IMR-90 (cell line): ENCODE data around the gene MFAP2. TPM values are rescaled to one million over a fixed set of nuclear protein-coding genes. Genes with fewer than 3 reads are reported as not detected.

Experiments used
- ATAC-seq: fragments of 200-7000 bp; cut with Tn5 transposase; 2 replicates; pipeline ENCODE4 v1.9.1; 2020; ENCODE audit warnings: low read depth, mild to moderate bottlenecking, moderate library complexity
- BruUV-seq: library from RNA; stranded (reverse); fragments of 400-500 nt; replicated peaks from 2 replicates; lab custom pipeline; 2021; lab: Mats Ljungman, UMichigan
- CTCF ChIA-PET: fragments of 300-600 bp; formaldehyde crosslinking; extraction: SDS; loops from one replicate; lab custom pipeline; 2021; ENCODE audit warnings: antibody characterized with exemption; lab: Yijun Ruan, JAX
- POLR2A ChIA-PET: fragments of 300-600 bp; sonication (Branson Sonifier 250); formaldehyde crosslinking; loops from one replicate; lab custom pipeline; 2022; ENCODE audit warnings: antibody characterized with exemption; ENCODE audit not compliant: unreplicated experiment; lab: Charles Lee
- DNase-seq: peaks from one replicate; pipeline ENCODE4 v3.0.0; 2013
- H2AFZ ChIP-seq: replicated peaks from 2 replicates; pipeline ENCODE3; 2013; ENCODE audit warnings: low read length, mild to moderate bottlenecking; ENCODE audit not compliant: poor library complexity
- H2AK5ac ChIP-seq: 2 replicates; pipeline ENCODE4 v1.6.1; 2013; ENCODE audit warnings: low read depth, low read length, inconsistent platforms
- H2AK9ac ChIP-seq: replicated peaks from 2 replicates; pipeline ENCODE3; 2013; ENCODE audit warnings: mild to moderate bottlenecking, low read depth, low read length, moderate library complexity; ENCODE audit not compliant: poor library complexity
- H2BK120ac ChIP-seq: 2 replicates; pipeline ENCODE4 v1.6.1; 2013; ENCODE audit warnings: low read depth, low read length, inconsistent platforms
- H2BK15ac ChIP-seq: 3 replicates; pipeline ENCODE4 v1.6.1; 2013; ENCODE audit warnings: low read depth, low read length, inconsistent platforms
- H2BK20ac ChIP-seq: 2 replicates; pipeline ENCODE4 v1.6.1; 2013; ENCODE audit warnings: low read depth, mild to moderate bottlenecking, inconsistent platforms, low read length, moderate library complexity
- H2BK5ac ChIP-seq: 2 replicates; pipeline ENCODE4 v1.6.1; 2013; ENCODE audit warnings: mild to moderate bottlenecking, low read depth, low read length, inconsistent platforms; ENCODE audit not compliant: poor library complexity, severe bottlenecking
- H3K14ac ChIP-seq: replicated peaks from 2 replicates; pipeline ENCODE4 v1.6.1; 2013; ENCODE audit warnings: low read depth, low read length, inconsistent platforms
- H3K18ac ChIP-seq: 2 replicates; pipeline ENCODE4 v1.6.1; 2013; ENCODE audit warnings: low read depth, low read length, control low read depth
- H3K23ac ChIP-seq: 2 replicates; pipeline ENCODE4 v1.6.1; 2013; ENCODE audit warnings: low read depth, low read length, inconsistent platforms
- H3K27ac ChIP-seq: 2 replicates; pipeline ENCODE4 v1.5.1; 2013; ENCODE audit warnings: mild to moderate bottlenecking, control low read depth, low read length; ENCODE audit not compliant: insufficient read depth
- H3K27me3 ChIP-seq: 2 replicates; pipeline ENCODE4 v1.6.1; 2013; ENCODE audit warnings: low read length; ENCODE audit not compliant: control insufficient read depth, insufficient read depth
- H3K36me3 ChIP-seq: 2 replicates; pipeline ENCODE4 v1.6.1; 2013; ENCODE audit warnings: low read length, mixed read lengths; ENCODE audit not compliant: control insufficient read depth, insufficient read depth
- H3K4ac ChIP-seq: 2 replicates; pipeline ENCODE4 v1.6.1; 2013; ENCODE audit warnings: low read depth, low read length, inconsistent platforms
- H3K4me1 ChIP-seq: 2 replicates; pipeline ENCODE4 v1.6.1; 2013; ENCODE audit warnings: low read length, mixed read lengths; ENCODE audit not compliant: control insufficient read depth, insufficient read depth
- H3K4me2 ChIP-seq: 2 replicates; pipeline ENCODE4 v1.6.1; 2013; ENCODE audit warnings: low read depth, mild to moderate bottlenecking, control low read depth, low read length, moderate library complexity
- H3K4me3 ChIP-seq: 2 replicates; pipeline ENCODE4 v1.5.1; 2013; ENCODE audit warnings: low read depth, mild to moderate bottlenecking, control low read depth, low read length, moderate library complexity; ENCODE audit not compliant: insufficient read depth
- H3K56ac ChIP-seq: 2 replicates; pipeline ENCODE4 v1.6.1; 2013; ENCODE audit warnings: low read length, inconsistent platforms; ENCODE audit not compliant: insufficient read depth; ENCODE audit errors: extremely low read depth
- H3K79me1 ChIP-seq, 2 experiments: 2 replicates each; pipeline ENCODE4 v1.6.1; 2013; ENCODE audit warnings: low read length in 2 of 2, inconsistent platforms in 1 of 2, low read depth in 1 of 2
- H3K9ac ChIP-seq: 2 replicates; pipeline ENCODE4 v1.6.1; 2013; ENCODE audit warnings: low read depth, low read length, control low read depth
- H3K9me1 ChIP-seq: 2 replicates; pipeline ENCODE4 v1.6.1; 2013; ENCODE audit warnings: low read length, inconsistent platforms; ENCODE audit not compliant: insufficient read depth
- H3K9me3 ChIP-seq: 2 replicates; pipeline ENCODE4 v1.6.1; 2013; ENCODE audit warnings: low read length; ENCODE audit not compliant: control insufficient read depth, insufficient read depth
- H4K20me1 ChIP-seq: 2 replicates; pipeline ENCODE4 v1.6.1; 2013; ENCODE audit warnings: low read length, inconsistent platforms; ENCODE audit not compliant: insufficient read depth
- H4K5ac ChIP-seq: 2 replicates; pipeline ENCODE4 v1.6.1; 2013; ENCODE audit warnings: mild to moderate bottlenecking, low read depth, low read length, control low read depth
- H4K8ac ChIP-seq, 2 experiments: 2 replicates each; pipeline ENCODE4 v1.6.1; 2013; ENCODE audit warnings: low read depth in 2 of 2, low read length in 2 of 2, control low read depth in 1 of 2, inconsistent platforms in 1 of 2
- H4K91ac ChIP-seq: 2 replicates; pipeline ENCODE4 v1.6.1; 2013; ENCODE audit warnings: low read depth, low read length, inconsistent platforms; ENCODE audit not compliant: insufficient read depth
- BHLHE40 ChIP-seq: fragments of 150-350 bp; IDR thresholded peaks from 2 replicates; pipeline ENCODE4 v1.6.1; 2016; ENCODE audit warnings: mild to moderate bottlenecking, low read depth, low read length
- MAZ ChIP-seq: IDR thresholded peaks from 2 replicates; pipeline ENCODE4 v1.6.1; 2012; ENCODE audit warnings: low read depth, mild to moderate bottlenecking, low read length, improper control_type of control experiment, moderate library complexity, borderline replicate concordance
- WGBS, 2 experiments: methylation state at CpG; one replicate each; pipeline versions ENCODE4 v1.1.5 to v1.1.7; 2013; ENCODE audit warnings: missing lambda C conversion rate in 2 of 2; ENCODE audit not compliant: insufficient read length in 1 of 2; ENCODE audit errors: extremely low coverage in 2 of 2; 5-methylcytosine and 5-hydroxymethylcytosine counted together
- dilution Hi-C: fragments of 300-500 bp; cut with HindIII; formaldehyde crosslinking; loops from one replicate; pipeline ENCODE4 v1.14.3; 2018; ENCODE audit warnings: low sequenced_read_pairs; ENCODE audit not compliant: unreplicated experiment
- in situ Hi-C: fragments of 300-500 bp; cut with MboI; formaldehyde crosslinking; loops from 3 replicates; pipeline ENCODE4 v1.14.3; 2019; ENCODE audit warnings: low sequenced_read_pairs, inconsistent platforms, mixed read lengths
- intact Hi-C: fragments of 100-400 bp; cut with micrococcal nuclease; formaldehyde crosslinking; loops from 2 replicates; pipeline ENCODE4 v1.10.0; 2022
- polyA plus RNA-seq, 3 experiments: library from polyadenylated mRNA; depleted of rRNA; stranded (reverse); fragments of >200 nt; gene quantifications; 2 replicates each; pipeline ENCODE4 v1.2.3, GENCODE V29; 2012; ENCODE audit warnings: low replicate concordance in 1 of 3
- total RNA-seq: library from RNA; depleted of rRNA; stranded (reverse); fragments of >200 nt; gene quantifications from 2 replicates; pipeline ENCODE4 v1.2.3, GENCODE V29; 2012

Gene MFAP2
- total and polyA plus RNA-seq, 2 of the 4 experiments (the other 2 are of a cell fraction), result 3.9 to 13.9 TPM

- H3K9me1 ChIP-seq, result peaks cover 3% of the 10 kb centered on the region; the same call in 1 of the 2 replicates
- H3K14ac ChIP-seq, result peak within 1 kb of the TSS; percentile 60
- H2AFZ ChIP-seq, result peak within 1 kb of the TSS; percentile 99
- H4K8ac ChIP-seq, result peak within 1 kb of the TSS in 1 of 2 experiments; percentile 59; a peak in 1 of 4 replicates
- H4K5ac ChIP-seq, result no peak within 1 kb of the TSS
- peaks cover 7 to 14% of the 10 kb centered on the region in 2 experiments; a peak in 3 of 4 replicates for H3K79me1 ChIP-seq
- peak; percentile 56 for DNase-seq
- peak within 1 kb of the TSS; percentile 91 for H3K23ac ChIP-seq
- 4% methylated on average over 37 of the region's 94 CpGs; no CpG with 5 or more reads in 1 of the 2 experiments for WGBS, 2 experiments
- dilution Hi-C loops (no loop called here), intact Hi-C loops (loop anchor here (2.0 kb wide), 1 partner anchor 61 kb away; no protein-coding TSS in a partner anchor), in situ Hi-C loops (no loop called here)
- CTCF ChIA-PET, result no interaction called here
- BruUV-seq, result no TSS peak
- peak within 1 kb of the TSS; percentile 91 for H3K4me3 ChIP-seq
- H3K9ac ChIP-seq, result peak within 1 kb of the TSS; percentile 26; the same call in 1 of the 2 replicates
- no peak within 1 kb of the TSS for H2BK20ac ChIP-seq
- no peaks in the 10 kb centered on the region for H3K9me3 ChIP-seq
- no peak within 1 kb of the TSS; the same call in 1 of the 2 replicates for H3K27ac ChIP-seq
- H2BK15ac ChIP-seq, result no peak within 1 kb of the TSS
- H3K27me3 ChIP-seq, result no peaks in the 10 kb centered on the region
- H2BK120ac ChIP-seq, result no peak within 1 kb of the TSS
- H2BK5ac ChIP-seq, result no peak within 1 kb of the TSS
- peaks cover 13% of the 10 kb centered on the region; the same call in 1 of the 2 replicates for H4K20me1 ChIP-seq
- POLR2A ChIA-PET, result no interaction called here
- H2AK9ac ChIP-seq, result peak within 1 kb of the TSS; percentile 85
- peak within 1 kb of the TSS; percentile 56; the same call in 1 of the 2 replicates for H3K4ac ChIP-seq
- H3K36me3 ChIP-seq, result no peaks in the 10 kb centered on the region
- no peak for TF ChIP-seq BHLHE40
- TF ChIP-seq MAZ, result peak; percentile 79; the same call in 1 of the 2 replicates
- H3K56ac ChIP-seq, result no peak within 1 kb of the TSS
- H3K18ac ChIP-seq, result no peak within 1 kb of the TSS
- peaks cover 10% of the 10 kb centered on the region for H3K4me1 ChIP-seq
- H3K4me2 ChIP-seq, result peak within 1 kb of the TSS; percentile 92
- peak within 1 kb of the TSS; percentile 57 for H2AK5ac ChIP-seq
- peak; percentile 98 for ATAC-seq
- H4K91ac ChIP-seq, result no peak within 1 kb of the TSS
Observed at GRCh38 chr1:17011439-17012307, 31.3 kb upstream of the MFAP2 start, which contains the start of gene ATP13A2. Gene ATP13A2 (minus strand): TSS chr1:17011928. CDS start chr1:17011738, 190 bp downstream.
